HG03457 (cell line): ENCODE data around the gene CCDC137.

Experiments used
- ATAC-seq: cut with Tn5 transposase; IDR thresholded peaks from one replicate; pipeline ENCODE4 v1.9.1; 2021; ENCODE audit warnings: moderate number of reproducible peaks; ENCODE audit not compliant: unreplicated experiment

The CCDC137 gene

DNA sequence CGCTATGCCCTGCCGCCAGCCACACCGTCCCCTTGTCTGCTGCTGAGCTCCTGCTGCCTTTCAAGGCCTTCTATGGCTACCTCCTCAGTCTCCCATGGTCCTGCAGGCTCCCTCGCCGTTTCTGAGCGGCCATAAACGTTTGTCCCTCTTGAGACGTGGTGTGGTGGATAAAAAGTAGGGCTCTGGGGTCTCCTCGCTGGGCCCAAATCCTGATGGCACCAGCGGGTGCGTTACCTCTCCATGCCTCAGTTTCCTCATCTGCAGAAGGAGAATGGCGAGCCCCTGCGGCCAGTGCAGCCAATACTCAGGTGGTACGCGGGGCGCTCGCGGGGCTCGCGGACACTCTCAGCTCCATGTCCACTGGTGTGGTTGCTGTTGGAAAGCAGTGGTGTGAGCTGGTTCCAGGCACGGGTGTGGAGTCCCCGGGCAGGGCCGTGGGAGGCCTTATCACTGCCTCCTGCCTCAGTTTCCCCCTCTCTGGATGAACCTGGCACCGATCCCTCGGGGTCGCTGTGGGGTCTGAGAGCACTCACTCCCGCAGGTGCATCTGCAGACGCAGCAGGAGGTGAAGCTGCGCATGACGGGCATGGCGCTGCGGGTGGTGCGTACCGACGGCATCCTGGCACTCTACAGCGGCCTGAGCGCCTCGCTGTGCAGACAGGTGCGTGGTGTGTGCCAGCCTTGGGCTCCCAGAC is 48.0 kb downstream of the CCDC137 start:
- no peak for ATAC-seq

DNA sequence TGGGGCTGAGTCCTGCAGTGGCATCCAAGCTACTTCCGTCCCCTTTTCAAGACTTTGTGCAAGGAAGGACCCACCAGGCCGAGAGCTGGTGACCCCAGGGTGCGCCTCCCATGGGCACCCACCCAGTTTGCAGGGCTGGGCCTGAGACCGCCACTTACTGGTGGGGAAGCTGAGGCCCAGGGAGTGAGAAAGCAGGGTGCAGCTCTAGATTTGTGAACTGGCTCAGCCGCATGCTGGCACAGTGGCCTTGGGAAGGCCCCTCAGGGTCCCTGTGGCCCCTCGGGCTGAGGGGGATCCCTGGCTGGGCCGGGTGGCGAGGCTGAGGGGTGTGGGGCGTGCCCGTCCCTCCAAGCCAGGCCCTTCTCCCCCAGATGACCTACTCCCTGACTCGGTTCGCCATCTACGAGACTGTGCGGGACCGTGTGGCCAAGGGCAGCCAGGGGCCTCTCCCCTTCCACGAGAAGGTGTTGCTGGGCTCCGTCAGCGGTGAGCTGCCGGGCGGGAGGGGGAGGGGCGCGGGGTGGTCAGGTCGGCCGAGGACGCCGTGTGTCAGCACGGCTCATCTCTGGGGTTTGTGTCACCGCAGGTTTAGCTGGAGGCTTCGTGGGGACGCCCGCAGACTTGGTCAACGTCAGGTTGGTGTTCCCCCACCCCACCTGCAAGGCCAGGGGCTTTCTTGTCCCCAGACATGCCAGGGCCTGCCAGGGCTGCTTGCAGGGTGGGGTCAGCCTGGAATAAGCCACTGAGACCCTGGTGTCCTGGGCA is 48.8 kb downstream of the CCDC137 start:
- no peak for ATAC-seq

DNA sequence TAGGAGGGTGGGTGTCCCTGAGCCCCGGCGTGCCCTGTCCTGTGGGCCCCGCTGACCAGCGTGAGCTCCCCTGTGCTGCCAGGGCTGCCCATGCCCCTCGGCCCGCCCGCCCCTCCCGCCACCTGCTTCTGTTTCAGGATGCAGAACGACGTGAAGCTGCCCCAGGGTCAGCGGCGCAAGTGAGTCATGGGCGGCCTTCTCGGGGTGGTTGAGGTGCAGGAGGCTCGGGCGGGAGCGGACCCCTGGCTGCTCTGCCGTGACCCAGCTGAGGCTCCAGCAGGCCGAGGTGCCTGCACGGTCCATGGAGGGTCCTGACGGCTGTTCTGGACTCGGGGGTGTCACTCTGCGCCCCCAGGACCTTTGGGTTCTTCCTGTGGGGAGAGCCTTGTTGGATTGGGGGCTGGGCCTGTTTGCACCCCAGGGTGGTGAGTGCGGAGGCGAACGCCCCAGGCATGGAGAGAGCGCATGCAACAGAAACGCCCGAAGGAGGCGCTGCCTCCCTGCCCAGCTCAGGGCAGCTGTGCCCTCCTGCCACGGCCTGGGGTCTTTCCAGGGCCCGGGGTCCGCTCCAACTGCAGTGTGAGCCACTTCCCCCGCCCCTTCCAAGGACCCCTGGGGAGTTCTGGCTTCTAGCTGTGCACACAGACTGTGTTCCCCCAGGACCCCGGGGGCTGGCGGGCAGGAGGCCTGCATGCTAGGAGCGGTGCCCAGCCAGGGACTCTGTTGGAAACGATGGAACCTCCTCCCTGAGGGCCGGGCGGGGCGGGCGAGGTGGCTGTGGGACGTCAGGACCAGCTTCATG is 49.5 kb downstream of the CCDC137 start:
- no peak for ATAC-seq

DNA sequence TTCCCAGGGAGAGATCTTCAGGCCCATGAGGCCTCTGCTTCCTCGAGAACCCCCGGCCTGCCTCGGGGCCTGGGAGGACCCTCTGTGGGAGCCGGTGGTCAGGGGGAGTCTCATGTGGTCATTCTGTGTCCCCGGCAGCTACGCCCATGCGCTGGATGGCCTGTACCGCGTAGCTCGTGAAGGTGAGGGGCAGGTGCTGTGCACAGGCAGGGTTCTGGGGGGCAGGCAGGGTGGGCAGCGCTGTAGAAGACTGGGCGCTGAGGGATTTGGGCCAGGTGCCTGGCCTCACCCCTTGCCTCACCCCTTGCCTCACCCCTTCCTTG is 50.1 kb downstream of the CCDC137 start:
- ATAC-seq: no peak

DNA sequence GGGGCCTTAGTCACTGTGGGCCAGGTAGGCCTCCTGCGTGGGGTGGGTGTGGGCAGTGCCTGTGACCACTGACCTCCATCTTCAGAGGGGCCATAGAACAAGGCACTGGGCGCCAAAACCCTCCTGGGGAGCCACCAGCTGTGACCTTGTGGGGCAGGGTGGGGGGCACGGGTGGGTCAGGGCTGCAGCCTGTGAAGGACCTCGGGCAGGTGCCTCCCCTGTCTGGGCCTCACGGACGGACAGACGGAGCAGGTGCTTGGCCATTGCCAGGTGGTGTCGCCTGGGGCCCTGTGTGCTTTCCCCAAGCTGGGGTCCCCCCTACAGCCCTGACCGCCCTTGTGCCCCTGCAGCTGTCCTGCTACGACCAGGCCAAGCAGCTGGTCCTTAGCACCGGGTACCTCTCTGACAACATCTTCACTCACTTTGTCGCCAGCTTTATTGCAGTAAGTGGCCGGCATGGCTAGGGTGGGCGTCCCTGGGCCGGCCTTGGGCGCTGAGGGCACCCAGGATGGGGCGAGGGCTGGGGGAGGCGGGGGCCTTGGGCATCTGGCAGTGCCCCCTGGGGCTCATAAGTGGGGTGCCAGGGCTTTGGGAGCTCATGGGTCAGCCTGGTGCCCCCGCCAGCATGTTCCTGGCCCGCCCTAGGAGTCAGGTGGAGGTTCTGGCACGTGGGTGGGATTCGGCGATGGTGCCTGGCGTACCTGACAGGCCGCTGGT is 50.7 kb downstream of the CCDC137 start:
- no peak for ATAC-seq

DNA sequence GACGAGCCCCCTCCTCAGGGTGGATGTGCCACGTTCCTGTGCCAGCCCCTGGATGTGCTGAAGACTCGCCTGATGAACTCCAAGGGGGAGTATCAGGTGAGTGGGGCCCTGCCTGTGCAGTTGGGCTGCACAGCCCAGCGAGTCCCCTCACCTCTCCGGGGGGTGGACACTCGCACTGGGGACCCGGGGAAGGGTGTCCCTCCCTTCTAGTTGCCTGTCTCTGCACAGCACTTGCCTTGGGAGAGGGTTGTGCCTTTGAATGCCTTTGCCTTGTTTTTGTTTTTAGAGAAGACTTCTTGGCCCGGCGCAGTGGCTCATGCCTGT is 51.2 kb downstream of the CCDC137 start:
- ATAC-seq: no peak

DNA sequence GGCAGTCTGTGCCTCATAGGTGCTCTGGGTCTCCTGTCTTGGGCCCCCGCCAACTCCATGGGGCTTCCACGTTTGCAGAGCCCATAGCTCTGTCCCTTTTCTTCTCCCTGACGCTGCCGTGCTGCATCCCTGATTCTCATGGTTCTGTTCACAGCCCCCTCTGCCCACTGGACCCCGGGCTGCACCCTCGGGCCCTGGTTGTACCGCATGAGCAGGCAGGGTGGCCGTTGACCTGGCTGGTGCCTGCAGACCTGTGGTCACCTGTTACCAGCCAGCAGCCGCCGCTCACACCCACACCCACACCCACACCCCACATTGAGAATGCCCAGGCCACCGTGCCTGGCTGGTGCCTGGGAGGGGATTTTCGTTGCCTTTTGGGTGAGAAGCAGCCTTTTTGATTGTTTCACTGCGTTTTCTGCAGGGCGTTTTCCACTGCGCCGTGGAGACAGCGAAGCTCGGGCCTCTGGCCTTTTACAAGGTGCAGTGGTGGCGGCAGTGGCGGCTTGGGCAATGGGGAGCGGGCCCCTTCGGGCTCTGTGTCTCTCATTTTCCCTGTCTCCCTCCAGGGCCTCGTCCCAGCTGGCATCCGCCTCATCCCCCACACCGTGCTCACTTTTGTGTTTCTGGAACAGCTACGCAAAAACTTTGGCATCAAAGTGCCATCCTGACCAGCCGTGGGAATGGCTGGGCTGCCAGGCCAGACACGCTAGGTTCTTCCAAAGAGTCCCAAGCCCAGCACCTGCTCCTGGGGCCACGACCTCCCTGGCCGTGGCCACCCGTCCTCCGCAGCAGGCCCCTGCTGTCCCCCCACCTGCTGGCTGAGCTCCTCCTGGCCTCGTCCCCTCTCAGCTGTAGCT is 53.1 kb downstream of the CCDC137 start:
- no peak for ATAC-seq

DNA sequence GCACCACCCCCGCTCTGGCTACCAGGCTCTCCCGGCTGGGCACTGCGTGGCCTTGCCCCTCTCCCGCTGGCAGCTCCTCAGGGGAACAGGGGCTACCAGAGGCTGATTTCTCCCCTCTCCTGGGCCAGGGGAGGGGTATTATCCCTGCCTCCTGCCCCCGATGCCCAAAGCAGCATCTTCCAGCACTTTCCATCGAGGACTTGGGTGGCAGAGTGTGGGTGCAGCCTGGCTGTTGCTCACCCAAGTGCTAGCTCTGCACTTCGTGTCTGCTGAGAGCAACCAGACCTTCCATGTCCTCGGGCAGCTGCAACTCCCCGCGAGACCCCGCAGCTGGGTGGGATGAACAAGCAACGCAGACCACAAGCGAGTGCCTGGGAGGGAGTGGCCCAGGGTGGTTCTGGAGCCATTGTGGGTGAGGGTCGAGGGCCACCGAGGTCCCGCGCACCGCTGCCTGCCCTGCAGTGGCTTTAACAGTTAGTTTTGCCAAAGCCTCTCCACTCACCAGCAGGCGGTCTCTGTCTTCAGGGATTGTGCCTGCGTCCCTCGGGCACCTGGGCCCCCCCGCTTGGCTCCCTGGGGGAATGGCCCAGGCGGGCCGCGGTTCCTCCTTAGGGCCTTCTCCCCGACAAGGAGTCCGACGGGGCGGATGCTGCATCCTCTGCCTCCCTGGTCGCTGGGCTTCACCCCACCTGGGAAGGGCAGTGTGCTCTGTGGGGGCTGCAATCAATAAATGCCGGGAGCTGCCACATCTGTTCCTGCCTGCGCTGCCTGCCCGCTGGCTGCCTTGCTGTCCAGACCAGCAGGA is 53.9 kb downstream of the CCDC137 start:
- no peak for ATAC-seq

DNA sequence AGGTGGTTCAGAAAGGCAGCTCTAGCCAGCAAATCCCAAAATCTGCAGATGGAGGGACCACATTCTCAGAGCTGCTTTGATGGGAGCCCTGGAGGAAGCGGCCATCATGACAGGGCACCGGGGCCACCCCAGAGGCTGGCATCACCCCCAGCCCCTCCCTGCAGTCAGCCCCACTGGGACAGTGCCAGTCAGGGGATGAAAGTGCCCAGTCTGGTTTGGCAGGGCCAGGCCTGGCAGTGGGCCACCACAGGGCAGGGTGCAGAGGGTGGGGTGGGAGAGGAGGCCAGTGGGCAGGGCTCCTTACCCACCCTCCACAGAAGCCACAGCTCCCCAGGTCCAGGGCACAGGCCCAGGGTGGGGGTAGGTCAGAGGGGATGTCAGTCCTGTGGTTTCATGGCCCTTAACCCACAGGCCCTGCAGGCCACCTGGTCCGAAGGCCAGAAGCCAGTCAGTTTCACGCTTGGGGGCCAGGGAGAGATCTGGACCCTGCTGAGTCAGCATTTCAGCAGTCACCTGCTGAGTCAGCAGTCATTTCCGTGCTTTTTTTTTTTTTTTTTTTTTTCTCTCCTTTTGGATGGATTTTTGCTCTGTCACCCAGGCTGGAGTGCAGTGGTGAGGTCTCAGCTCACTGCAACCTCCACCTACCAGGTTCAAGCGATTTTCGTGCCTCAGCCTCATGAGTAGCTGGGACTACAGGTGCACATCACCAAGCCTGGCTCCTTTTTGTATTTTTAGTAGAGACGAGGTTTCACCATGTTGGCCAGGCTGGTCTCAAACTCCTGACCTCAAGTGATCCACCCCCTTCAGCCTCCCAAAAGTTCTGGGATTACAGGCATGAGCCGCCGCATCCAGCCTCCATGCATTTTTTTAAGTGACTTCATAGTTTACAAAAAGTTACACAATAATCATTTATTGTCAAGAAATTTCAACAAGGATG is 55.9 kb downstream of the CCDC137 start:
- no peak for ATAC-seq
